ENCODE data around the gene MARS2. TPM values are rescaled to one million over a fixed set of nuclear protein-coding genes. Genes with fewer than 3 reads are reported as not detected.

Gene MARS2
- total RNA-seq, 4 donors from 2014 or later, result 4.6 to 10.6 (median 8.0) TPM

DNA sequence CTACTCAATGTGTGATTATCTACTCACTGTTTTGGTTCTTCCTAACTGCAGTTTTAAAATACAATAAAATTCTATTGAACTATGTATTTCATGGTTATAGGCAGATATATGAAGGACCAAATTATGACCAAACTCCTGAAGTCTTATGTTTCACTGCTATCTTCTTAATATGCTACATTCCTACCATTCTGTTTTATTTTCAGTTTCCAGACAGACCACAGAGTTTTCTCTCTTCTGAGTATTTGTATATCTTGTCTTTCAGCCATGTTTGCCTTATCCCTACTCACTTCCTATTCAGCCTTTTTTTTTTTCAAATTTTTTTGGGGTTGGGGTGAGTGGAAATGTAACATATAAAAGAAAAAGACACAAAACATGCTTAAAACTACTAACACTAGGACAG is 36.1 kb upstream of the MARS2 start:
- no peak for TF ChIP-seq POLR2A (IDR thresholded peaks at IDR 0.05)
- TF ChIP-seq, protein P1, sequence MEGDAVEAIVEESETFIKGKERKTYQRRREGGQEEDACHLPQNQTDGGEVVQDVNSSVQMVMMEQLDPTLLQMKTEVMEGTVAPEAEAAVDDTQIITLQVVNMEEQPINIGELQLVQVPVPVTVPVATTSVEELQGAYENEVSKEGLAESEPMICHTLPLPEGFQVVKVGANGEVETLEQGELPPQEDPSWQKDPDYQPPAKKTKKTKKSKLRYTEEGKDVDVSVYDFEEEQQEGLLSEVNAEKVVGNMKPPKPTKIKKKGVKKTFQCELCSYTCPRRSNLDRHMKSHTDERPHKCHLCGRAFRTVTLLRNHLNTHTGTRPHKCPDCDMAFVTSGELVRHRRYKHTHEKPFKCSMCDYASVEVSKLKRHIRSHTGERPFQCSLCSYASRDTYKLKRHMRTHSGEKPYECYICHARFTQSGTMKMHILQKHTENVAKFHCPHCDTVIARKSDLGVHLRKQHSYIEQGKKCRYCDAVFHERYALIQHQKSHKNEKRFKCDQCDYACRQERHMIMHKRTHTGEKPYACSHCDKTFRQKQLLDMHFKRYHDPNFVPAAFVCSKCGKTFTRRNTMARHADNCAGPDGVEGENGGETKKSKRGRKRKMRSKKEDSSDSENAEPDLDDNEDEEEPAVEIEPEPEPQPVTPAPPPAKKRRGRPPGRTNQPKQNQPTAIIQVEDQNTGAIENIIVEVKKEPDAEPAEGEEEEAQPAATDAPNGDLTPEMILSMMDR (IDR thresholded peaks at IDR 0.05), result no peak
- intact Hi-C loops (cut with DNase I), result no loop called here

DNA sequence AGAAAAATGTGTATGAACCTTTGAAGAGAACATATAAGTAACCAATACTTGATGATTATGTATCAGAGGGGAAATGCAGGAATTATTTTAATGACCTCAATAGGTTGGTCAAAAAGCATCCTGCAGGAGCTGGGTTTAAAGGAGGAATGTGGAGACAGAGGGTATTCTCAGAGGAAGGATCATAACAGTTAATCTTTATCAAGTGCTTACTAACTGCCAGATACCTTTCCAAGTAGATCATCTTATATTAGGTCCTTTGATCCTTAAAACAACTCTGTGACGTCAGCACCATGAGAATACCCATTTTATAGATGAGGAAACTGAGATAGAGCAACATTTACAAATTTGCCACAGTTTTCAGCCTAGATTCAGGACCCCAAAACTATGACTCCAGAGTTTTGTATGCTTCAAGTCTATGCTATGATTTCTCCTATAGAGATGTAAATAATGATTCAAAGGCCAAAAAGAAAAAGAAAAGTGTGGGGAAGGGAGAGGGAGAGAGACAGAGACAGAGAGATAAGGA is 32.7 kb upstream of the MARS2 start:
- Histone ChIP-seq H3K36me3 (no peaks in the 10 kb centered on the region), H3K27me3 (no peaks in the 10 kb centered on the region), H3K4me3 (replicated peaks in 1 of 3) (no peak overlapping the region), H3K4me1 (no peaks in the 10 kb centered on the region), H3K27ac (no peak overlapping the region), H3K9me3 (no peaks in the 10 kb centered on the region)
- no peak for DNase-seq
- intact Hi-C loops (cut with DNase I), result no loop called here
- TF ChIP-seq, protein P1 (IDR thresholded peaks at IDR 0.05), result no peak
- TF ChIP-seq POLR2A (IDR thresholded peaks at IDR 0.05), result no peak
- 47 to 66% methylated on average over 1 of the region's 1 CpG for WGBS, 2 donors

More for the DNA sequence above, 36.1 kb upstream of the MARS2 start:
- Histone ChIP-seq H3K27me3 (no peaks in the 10 kb centered on the region), H3K36me3 (no peaks in the 10 kb centered on the region), H3K4me3 (replicated peaks in 1 of 3) (no peak overlapping the region), H3K4me1 (no peaks in the 10 kb centered on the region), H3K27ac (no peak overlapping the region), H3K9me3 (no peaks in the 10 kb centered on the region)
- no peak for DNase-seq

DNA sequence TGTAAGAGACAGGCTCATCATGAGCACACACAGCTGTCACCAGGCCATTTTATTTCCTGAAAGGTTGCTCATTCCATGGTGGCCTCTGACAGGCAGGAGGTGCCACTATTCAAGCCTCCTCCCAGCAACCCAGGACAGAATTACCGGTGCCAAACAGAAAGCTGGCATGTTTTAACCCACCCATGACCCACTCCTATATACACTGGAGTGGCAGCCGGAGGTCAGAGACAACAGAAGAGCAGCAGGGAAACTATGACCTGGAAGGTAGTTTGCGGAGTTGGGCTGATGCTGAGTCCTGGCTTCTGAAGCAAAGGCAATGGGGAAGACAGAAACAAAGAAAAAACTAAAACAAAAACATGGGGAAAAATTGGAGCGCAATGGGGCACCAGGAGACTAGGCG is 32.1 kb upstream of the MARS2 start:
- Histone ChIP-seq H3K36me3 (no peaks in the 10 kb centered on the region), H3K9me3 (no peaks in the 10 kb centered on the region), H3K27me3 (no peaks in the 10 kb centered on the region), H3K27ac (no peak overlapping the region), H3K4me3 (replicated peaks in 1 of 3) (no peak overlapping the region), H3K4me1 (no peaks in the 10 kb centered on the region)
- DNase-seq, result no peak
- TF ChIP-seq, protein P1 (IDR thresholded peaks at IDR 0.05), result no peak
- no peak for TF ChIP-seq POLR2A (IDR thresholded peaks at IDR 0.05)
- intact Hi-C loops (cut with DNase I), result no loop called here
- 50 to 58% methylated on average over 5 of the region's 5 CpGs for WGBS, 2 donors

DNA sequence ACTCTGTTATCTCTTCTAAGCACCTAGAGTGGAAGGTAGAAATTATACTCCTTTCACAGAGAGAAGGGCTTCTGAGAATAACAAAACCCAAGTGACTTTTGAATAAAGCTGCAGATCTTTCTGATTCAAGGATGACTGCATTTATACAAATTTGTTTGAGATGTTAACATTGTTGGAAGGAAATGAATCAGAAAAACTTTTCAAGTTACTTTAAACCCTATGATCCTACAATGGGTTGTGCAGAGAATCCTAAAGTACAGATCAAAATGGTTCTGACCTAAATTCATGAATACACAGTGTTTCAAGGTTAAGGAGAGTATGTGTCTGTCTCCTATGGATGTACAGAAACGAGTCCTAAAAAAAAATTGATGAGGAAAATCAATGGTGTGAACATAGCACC is 31.6 kb upstream of the MARS2 start:
- no peak for DNase-seq
- no peaks in the 10 kb centered on the region for H3K27me3 ChIP-seq
- H3K4me1 ChIP-seq, result no peaks in the 10 kb centered on the region
- H3K36me3 ChIP-seq, result no peaks in the 10 kb centered on the region
- no peak overlapping the region for H3K4me3 ChIP-seq (replicated peaks in 1 of 3)
- no peak overlapping the region for H3K27ac ChIP-seq
- intact Hi-C loops (cut with DNase I), result no loop called here
- no peaks in the 10 kb centered on the region for H3K9me3 ChIP-seq
- WGBS, 2 donors, result 44 to 48% methylated on average over 1 of the region's 1 CpG
- TF ChIP-seq POLR2A (IDR thresholded peaks at IDR 0.05), result no peak
- TF ChIP-seq, protein P1 (IDR thresholded peaks at IDR 0.05), result no peak

DNA sequence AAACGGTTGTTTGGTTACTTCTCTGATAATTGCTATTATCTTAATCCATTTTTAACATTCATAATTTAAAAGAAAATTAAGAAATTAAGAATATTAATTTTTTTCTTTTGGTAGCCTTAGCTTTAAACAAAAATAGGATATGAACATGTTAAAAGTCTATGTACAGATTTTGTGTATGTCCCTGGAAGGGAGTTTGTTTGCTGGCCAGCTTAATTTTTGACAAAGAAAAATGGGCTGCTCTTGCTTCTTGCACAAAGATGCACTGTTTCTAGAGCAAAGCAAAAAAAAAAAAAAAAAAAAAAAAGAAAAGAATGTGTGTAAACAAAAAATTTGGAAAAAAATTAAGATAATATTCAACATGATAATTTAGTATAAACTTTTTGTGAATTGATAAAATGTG is 31.1 kb upstream of the MARS2 start:
- Histone ChIP-seq H3K4me3 (replicated peaks in 1 of 3) (no peak overlapping the region), H3K36me3 (no peaks in the 10 kb centered on the region), H3K27me3 (no peaks in the 10 kb centered on the region), H3K4me1 (no peaks in the 10 kb centered on the region), H3K27ac (peak overlapping the region in 1 of 3 donors; percentile 80), H3K9me3 (no peaks in the 10 kb centered on the region)
- intact Hi-C loops (cut with DNase I), result no loop called here
- DNase-seq, result no peak
- no peak for TF ChIP-seq POLR2A (IDR thresholded peaks at IDR 0.05)
- TF ChIP-seq, protein P1 (IDR thresholded peaks at IDR 0.05), result no peak
- WGBS, 2 donors, result 56 to 62% methylated on average over 1 of the region's 1 CpG
